Dermis blood vessel endothelial cell (primary cell): ENCODE measurements around the gene DENND1A. TPM values are rescaled to one million over a fixed set of nuclear protein-coding genes. Genes with fewer than 3 reads are reported as not detected.

Experiments
- DNase-seq: peaks from one replicate; pipeline ENCODE4 v3.0.0; 2010
- total RNA-seq: library from RNA; depleted of rRNA; stranded (reverse); fragments of >200 nt; gene quantifications from 2 replicates; pipeline ENCODE4 v1.2.3, GENCODE V29; 2014

The DENND1A gene
- total RNA-seq, 1 donor from 2014 or later: 9.5 TPM

DNA sequence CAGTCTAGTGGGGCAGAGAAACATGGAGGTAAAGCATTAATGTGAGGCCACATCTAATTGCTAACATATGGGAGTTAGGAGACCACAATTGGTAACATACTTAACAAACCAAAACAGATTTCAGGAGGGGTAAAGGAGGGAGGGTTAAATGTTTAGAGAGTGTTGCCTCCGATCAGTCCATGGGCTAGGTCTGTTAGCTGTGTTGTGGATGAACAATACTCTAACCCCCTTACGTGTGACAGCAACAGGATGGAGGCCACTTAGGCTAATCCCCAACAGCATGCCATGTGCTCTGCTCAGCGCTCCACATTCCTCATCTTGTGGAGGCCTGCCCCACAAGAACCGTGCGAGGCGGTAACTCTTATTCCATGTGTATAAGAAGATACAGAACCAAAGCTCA, 406.9 kb downstream of the DENND1A start:
- no peak for DNase-seq

DNA sequence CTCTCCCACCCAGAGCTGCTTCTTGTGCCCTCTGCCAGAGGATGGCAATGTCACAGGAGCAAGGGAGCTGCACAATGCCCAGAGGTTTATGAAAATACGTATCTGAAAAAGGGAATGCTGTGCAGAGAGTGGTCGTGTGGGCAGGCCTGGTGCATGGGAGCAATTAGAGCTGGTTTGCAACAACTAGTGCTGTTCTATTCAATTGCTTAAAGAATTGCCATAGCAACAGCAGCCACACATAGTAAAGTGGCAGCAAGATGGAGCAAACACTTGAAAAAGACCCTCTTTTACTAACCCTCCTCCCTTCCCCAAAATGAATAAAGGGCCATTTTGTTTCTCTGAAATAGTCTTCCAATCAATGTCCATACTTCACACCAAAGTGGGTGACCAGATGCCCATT, 407.7 kb downstream of the DENND1A start:
- no peak for DNase-seq

DNA sequence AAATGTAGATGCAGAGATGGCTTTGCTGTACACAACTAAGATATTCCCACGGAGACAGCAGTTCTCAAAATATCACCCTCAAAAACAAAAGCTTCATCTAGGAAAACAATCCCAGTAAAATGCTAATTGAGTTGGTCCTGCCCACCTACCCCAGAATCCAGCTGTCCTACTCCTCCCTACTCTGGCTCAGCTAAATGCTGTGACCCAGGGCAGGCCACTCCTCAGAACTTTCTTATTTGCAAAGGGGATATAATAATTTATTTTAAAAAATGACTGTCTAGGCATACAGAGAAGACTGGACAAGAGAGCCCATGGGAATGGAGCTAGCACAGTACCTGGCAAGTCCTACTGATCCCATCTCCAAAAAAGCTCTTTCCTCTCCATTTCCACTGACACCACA, 411.6 kb downstream of the DENND1A start:
- no peak for DNase-seq

DNA sequence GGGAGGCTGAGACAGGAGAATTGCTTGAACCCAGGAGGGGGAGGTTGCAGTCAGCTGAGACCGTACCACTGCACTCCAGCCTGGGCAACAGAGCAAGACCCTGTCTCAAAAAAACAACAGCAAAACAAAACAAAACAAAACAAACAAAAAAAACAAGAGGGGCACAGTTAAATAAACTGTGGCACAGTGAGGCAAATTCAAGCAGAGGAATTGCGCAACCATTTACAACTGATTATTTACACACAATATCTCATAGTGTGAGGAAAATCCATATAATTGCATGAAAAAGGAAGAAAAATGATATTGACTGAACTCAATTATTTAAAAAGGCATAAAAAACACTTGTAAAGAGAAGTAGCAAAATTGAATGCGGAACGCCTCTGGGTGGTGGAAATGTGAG, 412.4 kb downstream of the DENND1A start:
- DNase-seq: no peak

DNA sequence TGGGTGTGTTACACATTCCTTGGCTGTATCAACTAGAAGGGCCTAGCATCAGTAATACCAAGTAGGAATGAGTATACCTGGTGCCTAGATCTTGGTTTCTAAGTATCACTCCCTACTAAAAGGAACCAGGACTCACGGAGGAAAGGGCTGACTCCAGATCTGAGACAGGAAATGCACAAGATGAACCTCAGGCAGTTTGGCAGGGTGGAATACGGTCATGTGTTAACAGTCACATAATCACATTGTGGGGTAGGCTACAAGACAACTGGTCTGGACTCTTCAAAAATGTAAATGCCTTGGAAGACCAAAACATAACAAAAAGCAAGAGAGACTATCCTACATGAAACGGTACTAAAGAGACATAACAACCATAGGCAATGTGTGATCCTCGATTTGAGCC, 415.2 kb downstream of the DENND1A start:
- DNase-seq: no peak

DNA sequence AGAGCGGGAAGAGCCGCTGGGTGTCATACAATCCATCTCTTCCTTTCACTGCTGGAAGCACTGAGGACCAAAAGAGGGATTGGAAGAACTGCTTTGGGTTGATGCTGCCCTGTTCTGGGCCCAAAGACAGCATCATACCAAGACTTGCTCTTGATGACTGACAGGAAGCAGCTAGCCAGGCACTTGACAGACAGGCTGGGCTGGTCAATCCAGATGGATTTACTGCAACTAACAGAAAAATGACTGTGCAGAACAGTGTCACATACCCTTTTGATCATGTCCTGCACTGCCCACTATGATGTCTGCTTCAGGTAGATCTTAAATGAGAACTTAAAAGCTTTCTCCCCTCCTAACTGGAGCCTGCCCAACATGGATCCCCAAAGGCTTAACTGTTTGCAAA, 416.4 kb downstream of the DENND1A start:
- DNase-seq: no peak

DNA sequence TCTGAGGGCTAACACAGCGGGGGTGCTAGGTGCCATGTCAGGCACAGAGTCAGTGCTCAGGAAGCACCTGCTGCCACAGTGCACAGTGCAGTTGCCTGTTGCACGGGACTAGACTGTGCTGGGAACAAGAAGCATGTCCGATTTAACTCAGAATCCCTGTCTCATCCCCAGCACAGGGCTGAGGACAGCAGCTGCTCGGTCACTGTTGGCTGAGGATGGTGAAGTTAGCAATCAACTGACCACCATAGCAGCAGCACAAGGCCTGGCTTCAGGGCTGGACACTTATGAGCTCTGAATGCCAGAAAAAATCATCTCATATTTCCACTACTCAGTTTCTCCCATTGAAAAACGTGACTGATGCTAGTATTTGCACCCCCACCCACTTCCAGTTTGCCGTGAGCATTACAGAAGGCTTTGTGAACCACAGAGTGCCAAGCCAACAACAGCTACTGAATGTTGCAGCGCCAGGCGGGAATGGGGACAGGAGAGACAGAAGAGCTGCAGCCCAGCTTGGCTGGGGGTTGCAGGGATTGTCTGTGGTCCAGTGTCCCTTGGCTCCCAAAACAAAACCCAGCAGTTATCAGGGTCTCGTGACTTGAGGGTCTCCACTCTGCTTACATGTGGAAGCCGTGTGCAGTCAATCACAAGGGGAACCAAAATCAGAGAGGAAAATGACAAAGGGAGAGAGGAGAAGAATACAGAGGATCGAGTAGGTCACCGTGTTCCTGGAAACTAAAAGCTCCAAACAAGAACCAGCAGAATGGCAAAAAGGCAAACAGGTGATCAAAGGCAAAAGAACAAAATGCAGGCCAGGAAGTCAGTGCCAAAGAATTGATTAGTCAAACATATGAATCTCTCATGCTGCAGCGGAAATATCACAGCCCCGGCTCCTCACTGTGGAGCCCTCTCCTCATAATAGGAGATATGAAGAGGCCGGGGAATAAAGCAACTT, 418.3 kb downstream of the DENND1A start:
- peak; percentile 15 for DNase-seq

DNA sequence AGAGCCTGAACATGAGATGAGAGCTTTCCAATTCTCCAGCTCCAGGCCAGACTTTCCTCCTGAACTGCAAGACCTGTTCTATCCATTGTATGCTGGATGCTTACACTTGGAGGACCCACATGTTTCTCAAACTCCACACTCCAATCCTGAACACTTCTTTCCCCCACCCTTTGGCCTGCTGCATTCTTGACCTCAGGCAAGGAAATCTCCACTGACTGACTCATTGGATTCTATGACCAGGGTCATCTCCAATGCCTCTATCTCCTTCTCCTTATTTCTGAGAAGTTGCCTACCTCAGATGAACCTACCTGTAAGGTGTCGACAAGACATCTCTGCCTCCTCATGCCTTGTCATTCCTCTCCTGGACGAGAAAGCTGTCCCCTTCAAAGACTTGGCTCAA, 420.3 kb downstream of the DENND1A start:
- DNase-seq: no peak

DNA sequence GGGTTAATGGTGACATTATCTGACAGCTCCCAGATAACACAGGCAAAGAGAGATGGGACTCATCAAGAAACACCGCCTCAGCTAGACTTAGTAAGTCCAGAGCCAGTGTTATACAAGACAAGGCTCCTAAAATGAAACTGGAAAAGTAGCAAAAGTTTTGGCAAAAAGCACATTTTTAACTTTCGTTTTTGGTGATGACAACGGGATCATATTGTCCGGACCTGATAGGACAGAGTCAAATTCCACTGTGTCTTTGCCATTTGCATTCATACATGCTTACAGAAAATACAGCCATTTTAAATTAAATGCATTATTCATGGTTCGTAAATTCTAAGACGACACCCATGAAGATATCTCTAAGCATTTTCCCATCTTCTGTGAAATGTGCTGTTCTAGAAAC, 421.9 kb downstream of the DENND1A start:
- DNase-seq: no peak

DNA sequence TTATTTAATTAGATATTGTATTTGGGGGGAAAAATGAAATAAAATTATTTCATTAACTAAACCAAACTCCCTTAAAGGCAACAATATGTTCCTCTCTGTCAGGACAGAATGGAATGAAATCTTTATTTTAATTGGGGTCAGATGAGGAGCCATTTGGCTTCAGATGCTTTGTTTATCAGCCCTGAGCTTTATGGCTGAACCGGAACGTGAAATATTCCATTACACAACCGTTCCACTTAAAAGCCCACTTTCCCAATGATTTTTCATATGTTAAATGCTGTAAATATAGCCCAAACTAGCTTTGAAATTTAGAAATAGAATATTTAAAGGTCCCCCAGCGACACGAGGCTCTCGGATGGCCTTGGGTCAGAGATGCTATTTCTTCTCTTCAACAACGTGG, 424.4 kb downstream of the DENND1A start:
- DNase-seq: no peak

DNA sequence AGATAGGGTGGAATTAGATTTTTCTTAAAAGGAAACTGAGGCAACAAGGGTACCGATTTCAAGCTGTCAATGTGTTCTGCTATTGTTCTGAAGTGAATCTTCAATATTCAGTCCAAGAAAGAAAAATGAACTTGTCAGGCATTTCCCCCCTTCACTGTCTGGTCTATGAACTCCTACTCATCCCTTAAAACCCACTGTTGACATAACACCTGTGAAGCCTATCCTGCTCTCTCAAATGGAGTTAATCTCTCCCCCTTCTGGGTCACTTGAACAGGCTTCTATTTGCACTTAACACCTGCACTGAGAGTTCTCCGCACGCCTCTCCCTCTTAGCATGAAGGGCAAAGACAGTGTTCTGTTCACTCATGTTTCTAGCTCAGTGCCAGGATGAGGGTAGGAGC, 429.6 kb downstream of the DENND1A start:
- no peak for DNase-seq

DNA sequence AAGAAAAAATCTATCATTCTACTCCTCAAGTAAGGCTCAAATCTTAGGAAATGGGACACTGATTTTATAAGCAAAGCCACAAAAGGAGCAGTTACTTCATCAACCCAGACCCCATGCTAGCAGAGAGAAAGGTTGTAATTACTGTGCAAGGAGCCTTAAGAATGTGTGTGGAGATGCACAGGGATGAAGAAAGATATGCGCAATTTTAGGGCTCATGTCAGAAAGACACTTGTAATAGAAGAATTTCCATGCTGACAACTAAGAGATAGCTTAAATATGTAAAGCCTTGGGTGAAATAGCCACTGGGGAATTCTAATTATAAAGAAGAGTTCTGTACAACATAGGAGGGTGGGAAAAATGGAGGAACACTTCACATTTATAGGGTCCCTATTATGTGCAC, 432.1 kb downstream of the DENND1A start:
- DNase-seq: no peak

DNA sequence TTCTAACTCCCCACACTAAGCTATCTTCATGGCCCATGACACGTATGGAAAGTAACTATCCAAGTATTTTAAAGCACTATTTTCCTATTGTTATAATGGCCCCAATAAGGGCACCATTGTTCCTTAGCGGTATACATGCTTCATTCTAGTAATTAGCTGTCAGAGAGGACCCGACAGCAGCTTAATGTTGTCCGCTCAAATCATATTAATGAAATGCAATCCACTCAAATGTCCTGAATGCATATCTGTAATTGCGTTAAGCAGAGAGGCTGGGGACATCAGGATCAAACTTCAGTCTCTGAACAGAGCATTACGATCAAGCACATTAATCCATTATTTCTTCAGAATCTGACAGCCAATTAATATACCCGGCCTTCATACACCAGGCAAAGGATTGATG, 434.2 kb downstream of the DENND1A start:
- DNase-seq: no peak

DNA sequence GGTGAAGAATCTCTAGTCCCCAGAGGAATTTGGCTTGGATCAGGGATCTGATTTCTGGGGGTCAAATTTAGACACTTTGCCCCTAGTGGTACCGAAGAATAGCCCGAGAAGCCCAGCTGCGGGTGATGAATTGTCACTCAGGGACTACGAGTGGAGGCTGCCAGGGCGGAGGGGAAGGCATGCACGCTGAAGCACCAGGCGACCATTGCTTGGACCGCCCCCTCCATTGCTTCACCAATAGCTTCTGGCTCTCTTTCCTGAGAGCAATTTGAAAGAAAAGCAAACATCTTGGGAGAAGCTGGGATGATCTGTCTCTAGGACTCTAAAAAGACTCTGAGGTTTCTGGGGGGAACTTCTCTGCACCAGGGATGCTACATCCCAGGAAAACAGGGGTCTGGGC, 436.3 kb downstream of the DENND1A start:
- DNase-seq: no peak

DNA sequence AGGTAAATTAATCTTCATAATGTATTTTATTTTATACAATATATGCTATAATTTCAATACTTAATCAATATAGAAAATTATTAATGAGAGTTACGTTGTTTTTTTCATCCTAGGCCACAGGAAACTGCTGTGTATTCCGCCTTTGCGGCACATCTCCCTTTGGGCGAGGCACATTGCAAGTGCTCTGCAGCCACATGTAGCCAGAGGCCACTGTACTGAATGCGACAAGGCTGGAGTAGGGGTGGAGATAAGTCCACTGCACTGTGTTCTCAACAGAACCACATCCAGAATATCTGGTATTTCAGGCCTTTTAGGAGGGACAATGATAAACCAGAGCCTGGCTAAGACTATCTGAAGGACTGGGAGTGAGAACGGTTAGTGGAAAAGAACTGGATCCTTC, 439.2 kb downstream of the DENND1A start:
- DNase-seq: no peak

DNA sequence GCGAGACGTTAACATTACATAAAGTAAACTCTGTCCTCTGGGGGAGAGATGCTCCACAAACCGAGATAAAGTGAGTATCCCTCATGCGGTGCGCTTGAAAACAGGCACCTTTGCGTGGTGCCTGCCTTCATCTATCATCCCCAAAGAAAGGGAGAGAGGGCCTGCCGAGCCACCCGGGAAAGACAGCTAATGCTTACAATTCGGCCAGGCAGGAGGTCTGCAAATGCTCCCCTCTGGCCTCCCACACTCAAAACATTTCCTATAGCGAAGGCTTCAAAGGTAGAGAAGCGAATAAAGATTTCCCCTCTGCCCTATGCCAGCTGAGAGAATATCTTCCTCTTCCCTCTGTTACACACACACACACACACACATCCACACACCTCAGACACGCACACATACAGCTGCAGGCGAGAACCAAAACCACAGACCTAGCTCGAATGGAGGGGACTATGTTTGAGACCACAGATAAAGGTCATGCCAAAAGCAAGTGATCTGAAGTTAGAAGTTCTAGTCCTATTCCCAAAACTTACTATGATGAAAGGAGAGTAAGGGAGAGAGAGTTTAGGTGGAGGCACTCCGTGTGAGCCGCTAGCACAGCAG, 441.1 kb downstream of the DENND1A start:
- DNase-seq: no peak

DNA sequence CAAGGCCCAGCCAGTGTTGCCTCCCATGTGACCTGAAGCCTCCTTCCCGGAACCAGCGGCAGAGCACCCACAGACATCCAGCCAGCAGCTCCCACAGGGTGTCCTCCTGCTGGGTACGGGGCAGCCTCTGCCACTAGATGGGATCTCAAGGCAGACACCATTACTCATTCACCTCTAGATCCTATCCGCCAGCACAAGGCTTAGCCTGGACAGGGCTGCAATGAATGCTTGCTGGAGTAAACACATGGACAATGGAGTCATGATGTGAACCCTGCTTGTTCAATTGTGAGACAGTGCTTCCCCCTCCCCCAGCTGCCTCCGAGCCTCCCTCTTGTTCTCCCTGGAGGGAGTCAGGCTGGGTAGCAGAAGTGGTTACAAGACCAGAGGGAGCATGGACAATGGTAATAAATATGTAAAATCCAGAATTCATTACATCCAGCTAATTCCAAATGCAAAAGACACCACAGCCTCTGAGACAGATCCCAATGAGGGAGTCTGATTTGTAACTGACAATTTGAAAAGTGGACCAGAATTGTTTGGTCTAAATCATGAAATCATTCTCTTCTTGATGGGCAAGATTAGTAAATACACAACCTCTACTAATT, 441.9 kb downstream of the DENND1A start:
- DNase-seq: no peak

DNA sequence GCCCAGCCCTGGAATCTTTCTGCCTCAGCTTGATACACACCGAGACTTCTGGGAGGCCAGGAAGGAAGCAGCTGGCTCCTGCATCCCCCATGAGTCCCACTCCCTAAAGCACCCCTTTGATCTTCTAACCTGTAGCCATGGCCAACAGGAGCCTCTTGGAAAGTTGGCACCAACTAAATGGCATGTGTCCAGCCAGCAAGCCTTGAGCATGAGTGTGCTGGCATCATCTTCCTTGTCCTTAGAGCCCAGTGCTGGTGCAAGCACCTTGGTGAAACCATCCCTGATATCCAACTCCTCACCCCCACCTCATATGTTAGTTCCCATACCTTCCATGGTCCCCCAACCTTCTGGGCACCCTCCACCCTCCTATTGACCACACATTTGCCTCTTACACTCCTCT, 443.5 kb downstream of the DENND1A start:
- no peak for DNase-seq

DNA sequence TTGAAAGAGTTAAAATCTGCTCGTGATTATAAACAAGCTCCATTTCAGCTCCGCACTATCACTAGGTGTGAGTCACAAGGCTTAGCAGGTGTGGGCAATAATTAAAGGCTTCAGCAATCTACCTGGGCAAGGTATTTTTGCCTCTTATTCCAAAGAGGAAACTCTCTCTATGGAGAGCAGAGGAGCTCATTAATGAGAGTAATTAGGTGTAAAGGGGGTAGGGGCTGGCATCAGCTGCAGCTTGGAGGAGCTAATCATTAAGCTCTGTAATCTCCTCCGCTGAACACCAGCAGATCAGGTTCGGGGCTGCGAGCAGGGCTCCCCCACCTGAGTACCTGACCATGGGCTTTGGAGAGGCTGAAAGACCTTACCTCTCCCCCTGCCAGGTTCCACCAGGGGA, 444.7 kb downstream of the DENND1A start:
- DNase-seq: no peak

DNA sequence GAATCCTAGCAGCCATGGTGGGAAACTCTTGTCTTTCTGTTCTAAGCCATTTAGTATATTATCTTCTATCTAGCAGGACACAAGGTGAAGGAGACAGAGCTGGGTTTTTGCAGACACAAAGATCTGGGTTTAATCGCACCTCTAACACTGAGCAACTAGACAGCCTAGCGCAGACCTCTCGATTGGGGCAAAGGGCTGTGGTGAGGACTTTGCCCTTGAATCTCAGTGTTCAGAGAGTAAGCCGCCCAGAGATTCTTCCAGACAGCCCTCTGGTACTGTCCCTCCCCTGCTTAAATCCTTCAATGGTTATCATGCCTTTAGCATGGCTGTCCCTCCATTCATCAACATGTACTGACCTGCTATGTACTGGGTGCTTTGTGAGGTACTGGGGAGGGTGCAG, 445.8 kb downstream of the DENND1A start:
- no peak for DNase-seq

DNA sequence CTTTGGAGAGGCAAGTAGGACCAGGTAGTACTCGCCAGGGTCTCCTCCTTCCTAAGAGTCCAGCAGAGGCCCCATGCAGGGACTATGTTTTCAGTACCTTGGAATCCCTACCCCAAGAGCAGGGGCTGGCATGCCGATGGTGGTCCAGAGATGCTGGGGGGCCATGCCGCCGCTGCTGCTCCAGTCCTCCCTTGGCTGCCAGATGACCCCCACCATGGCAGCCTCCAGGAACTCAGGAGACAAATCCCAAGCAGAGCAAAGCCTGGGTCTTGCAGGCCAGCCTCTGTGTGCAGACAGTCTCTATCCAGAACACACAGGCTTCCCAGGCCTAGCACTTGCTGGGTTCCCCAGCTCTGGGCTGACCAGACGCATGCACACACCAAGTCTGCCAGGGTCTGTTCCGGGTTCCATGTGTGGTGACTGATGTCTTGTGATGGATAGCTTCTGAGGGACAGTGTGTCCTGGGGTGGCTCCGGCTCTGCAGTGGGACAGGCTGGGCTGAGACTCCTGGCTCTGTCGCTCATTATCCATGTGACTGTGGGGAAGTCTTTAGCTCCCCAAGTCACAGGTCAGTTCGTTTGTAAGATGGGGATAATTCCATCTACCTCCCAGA, 446.6 kb downstream of the DENND1A start:
- DNase-seq: no peak

DNA sequence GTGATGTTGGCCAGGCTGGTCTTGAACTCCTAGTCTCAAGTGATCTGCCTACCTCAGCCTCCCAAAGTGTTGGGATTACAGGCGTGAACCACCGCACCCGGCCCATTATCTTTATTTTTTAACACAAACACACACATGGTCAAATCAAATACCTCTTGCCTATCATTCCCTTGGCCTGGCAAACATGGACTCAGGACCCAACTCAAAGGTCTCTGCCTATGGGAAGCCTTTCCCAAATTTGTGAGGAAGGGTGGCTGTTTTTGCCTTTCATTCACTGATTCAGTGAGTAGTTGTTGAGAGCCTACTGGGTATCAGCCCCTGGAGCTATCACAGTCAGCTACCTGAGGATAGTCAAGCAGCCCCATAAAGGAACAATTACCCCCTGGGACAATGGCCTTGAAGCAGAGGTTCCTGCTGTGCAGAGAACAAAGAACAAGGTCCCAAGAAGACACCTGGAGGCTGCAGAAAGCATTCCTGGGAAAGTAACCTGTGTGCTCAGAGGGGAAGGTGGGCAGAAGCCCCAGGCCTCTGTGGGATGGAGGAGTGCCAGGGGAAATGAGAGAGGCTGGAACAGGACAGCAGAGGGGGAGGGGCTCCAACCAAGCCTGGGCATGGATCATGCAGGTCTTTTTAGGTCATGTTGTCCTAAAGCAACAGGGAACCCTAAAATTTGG, 447.5 kb downstream of the DENND1A start:
- no peak for DNase-seq
